ENCODE measurements around the gene CHST2.
A peak's percentile ranks its signal among the peaks of the same experiment; 100 is the strongest.
"Not testable (repeated sequence)": the region's sequence is repeated elsewhere in the genome, so short reads cannot be mapped to it uniquely, and the experiment has no call there.

CHST2 gene, protein sequence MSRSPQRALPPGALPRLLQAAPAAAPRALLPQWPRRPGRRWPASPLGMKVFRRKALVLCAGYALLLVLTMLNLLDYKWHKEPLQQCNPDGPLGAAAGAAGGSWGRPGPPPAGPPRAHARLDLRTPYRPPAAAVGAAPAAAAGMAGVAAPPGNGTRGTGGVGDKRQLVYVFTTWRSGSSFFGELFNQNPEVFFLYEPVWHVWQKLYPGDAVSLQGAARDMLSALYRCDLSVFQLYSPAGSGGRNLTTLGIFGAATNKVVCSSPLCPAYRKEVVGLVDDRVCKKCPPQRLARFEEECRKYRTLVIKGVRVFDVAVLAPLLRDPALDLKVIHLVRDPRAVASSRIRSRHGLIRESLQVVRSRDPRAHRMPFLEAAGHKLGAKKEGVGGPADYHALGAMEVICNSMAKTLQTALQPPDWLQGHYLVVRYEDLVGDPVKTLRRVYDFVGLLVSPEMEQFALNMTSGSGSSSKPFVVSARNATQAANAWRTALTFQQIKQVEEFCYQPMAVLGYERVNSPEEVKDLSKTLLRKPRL

DNA sequence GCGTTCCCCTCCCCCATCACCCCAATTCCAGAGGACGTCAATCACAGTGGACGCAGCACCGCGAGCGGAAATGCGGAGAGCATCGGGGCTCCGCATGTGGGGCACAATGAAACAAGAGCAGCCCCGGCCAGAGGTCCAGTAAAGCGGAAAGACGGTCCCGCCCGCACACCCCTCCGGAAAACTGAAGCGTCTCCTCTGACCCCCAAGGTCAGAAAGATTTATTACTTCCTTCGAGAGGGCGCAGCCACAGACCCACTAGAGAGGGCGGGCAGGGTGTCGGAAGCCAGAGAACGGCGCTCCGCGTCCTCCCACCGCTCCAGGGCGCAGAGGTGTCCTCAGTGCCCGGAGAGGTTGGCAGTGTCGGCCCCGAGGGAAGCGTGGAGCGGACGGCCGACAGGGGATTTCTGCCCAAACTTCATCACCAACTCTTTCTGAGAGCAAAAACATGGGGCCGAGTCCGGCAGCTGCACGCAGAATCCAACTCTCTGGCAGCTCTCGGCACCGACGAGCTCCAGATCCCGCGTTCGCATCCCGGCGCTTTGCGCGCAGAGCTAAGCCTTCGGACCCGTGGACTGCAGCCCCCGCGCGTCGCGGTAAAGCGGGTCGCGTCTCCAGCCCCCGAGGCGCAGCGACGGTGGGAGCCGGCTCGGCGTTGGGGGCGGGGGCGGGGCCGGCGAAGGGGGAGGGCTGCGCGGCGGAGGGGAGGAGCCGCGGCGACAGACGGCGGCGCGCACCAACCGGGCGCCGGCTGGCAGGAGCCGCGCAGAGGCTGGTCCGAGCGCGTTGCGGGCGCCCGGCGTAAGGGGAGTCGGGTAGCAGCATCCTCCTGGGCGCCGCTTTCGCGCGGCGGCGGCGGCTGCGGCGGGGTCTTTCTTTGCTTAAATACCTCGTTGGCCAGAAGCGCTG is at the start of gene CHST2:
Gene CHST2 (plus strand): TSS at position 763 of the 906 bp plus-strand sequence. CDS start 1,046 bp downstream, outside the sequence.
- DNase-seq (ENCODE audit: low read depth) = peak; percentile 77

DNA sequence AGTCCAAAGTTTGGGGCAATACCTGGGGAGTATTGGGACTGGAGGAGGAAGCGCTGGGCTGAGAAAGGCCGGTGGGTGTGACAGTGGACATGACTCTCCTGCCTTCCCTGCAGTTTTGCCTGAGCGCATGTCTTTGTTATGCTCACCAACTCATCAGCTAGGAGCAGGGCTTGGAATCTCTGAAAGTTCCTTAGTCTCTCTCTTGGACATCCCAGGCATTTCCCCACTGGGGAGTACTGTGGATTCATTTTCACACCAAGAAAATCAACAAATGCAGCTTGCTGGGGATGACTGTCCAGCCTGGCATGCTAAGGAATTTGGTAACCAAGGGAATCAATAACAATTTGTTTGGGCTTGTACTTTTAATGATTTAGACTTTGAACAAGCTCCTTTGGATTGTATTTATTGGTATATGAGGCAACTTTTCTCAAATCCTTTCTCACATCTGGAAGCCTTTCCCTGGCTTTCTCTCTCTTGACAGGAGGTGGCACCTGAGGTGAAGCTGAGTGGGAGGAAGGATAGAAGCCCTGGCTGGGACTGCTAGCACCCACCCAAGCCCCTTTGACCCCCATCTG is 48.5 kb upstream of the CHST2 start:
- DNase-seq (ENCODE audit: low read depth) = no peak

DNA sequence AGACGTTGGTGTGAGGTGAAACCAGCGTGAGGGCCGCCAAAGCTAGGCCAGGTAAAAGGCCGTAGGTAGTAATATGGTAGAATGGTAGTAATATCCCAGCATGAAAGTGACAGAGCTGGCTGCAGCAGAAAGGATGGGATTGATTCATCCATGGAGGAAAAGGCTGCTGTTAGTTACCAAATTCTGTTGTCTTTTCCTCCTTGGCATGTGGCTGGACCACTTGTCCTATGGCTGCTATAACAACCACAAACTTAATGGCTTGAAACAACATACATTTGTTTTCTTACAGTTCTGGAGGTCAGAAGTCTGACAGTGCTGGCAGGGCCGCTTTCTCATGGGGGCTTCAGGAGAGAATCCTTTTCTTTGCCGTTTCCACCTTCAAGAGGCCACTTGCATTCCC is 47.8 kb upstream of the CHST2 start:
- no peak for DNase-seq (ENCODE audit: low read depth)

DNA sequence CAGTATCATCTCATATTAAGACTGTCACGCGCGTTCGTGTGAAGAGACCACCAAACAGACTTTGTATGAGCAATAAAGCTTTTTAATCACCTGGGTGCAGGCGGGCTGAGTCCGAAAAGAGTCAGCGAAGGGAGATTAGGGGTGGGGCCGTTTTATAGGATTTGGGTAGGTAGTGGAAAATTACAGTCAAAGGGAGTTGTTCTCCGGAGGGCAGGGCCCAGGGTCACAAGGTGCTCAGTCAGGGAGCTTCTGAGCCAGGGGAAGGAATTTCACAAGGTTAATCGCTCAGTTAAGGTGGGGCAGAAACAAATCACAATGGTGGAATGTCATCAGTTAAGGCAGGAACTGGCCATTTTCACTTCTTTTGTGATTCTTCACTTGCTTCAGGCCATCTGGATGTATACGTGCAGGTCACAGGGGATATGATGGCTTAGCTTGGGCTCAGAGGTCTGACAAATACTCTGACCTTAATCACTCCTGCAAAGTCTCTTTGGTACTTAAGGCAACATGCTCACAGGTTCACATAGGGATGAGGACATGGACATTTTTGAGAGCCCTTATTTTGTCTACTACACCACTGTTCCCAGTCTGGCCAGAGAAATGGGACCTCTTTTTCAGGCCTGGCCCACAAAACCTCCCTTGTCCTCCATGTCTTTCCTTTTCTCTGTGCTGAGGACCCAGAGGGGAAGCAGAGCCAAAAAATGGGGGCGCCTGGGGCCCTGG is 47.1 kb upstream of the CHST2 start:
- not testable (repeated sequence) for DNase-seq (ENCODE audit: low read depth)

DNA sequence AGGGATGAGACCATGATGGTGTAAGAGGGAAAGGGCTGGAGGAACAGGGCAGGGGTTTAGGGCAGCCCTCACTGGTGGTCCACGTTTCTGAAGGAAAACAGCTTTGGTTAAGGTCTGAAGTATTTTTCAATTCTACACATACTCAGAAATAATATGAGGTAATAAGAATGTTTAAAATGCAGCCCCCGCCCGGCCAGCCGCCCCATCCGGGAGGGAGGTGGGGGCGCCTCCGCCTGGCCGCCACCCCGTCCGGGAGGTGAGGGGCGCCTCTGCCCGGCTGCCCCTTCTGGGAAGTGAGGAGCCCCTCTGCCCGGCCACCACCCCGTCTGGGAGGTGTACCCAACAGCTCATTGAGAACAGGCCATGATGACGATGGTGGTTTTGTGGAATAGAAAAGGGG is 46.0 kb upstream of the CHST2 start:
- DNase-seq (ENCODE audit: low read depth) = not testable (repeated sequence)

DNA sequence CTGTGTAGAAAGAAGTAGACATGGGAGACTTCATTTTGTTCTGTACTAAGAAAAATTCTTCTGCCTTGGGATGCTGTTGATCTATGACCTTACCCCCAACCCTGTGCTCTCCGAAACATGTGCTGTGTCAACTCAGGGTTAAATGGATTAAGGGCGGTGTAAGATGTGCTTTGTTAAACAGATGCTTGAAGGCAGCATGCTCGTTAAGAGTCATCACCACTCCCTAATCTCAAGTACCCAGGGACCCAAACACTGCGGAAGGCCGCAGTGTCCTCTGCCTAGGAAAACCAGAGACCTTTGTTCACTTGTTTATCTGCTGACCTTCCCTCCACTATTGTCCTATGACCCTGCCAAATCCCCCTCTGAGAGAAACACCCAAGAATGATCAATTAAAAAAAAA is 45.6 kb upstream of the CHST2 start:
- not testable (repeated sequence) for DNase-seq (ENCODE audit: low read depth)

DNA sequence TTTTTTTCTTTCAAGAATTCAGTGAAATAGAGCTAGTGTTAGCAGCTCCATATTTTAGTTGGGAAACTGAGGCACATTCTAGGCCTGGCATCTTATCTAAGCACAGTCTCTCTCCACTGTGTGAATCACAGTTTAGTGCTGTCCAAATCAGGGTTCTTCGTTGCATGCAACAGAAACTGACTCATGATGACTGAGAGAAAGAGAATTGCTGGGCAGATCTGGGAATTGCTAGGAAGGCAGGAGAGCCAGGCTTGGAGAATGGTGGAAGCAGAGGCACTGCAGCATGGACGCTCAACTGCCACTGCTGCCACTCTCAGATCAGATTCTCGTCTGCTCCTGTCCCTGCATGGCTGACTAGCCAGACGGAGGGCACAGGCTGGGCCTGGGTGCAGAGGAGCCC is 40.7 kb upstream of the CHST2 start:
- no peak for DNase-seq (ENCODE audit: low read depth)

DNA sequence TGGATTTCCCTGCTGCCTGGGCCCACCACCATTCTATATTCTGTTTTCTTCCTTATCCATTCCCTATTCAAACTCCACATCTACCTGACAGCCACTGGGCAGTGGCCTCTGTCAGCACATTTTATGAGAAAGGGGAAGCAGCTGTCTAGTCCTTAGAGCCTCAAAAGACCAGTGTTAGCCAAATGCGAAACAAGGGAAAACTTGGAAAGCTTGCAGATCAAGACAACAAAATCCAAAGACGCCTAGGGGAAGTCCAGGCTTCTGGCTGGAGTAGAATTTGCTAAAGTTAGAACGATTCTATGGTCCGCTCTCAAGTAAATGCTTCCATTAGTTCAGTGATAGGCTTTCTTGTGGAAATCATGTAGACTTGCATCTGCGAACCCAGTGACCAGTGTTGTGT is 39.4 kb upstream of the CHST2 start:
- DNase-seq (ENCODE audit: low read depth) = no peak

DNA sequence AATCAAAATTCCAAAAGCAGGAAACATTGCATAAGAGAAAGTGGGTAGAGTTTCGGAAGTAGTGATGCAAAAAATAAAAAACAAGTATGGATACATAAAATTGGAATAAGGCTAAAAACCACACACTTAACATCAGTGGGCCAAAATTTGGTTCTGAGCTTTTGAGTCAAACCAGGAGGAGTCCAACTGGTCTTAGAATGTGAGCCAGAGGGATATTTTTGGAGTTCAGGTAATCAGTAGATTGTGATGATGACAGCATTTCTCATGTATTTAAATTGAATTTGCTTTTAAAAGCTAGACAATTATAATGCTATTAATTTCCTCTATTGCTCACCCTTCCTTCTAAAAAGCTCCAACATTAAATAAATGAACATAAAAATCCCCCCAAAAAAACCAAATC is 38.2 kb upstream of the CHST2 start:
- no peak for DNase-seq (ENCODE audit: low read depth)

DNA sequence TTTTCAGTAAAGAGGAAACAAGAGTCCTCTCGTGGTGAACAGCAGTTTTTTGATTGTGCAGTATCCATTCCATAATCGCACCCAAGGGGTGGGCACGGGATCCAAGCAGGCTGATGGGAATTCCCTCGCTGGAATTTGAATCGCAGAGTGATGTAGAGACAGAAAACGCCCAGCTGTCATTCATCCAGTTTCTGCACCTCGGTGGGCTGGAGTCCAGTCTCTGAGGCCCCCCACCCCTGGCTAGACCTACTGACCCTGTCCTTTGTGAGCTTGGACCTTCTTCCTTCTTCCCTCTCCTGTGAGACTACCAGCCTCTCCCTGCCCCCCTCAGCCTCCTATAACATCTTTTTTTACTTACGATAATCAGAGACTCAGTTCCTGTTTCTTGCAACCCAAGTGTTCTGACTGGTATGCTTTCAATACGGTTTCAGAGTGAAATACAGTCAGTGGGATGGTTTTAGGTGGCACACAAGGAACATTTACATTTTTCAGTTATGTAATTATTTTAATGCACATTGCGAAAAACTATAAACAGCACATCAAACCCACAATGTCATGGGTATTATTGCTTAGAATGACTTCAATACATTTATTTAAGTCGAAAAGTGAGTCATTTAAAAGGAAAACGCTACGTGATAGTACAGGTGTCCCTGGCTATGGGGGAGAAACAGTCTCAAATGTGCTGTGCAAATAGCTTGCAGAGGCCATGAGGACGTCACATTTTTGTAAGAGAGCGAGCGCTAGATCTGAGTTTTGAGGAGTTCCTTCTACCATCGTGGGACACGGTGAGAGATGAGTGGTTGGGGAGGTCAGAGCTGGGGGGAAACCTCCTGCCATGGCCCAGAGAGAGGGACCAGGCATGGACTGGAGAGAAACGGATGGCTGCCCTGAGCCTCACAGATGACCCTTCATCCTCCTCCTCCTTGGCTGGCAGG is 37.5 kb upstream of the CHST2 start:
- no peak for DNase-seq (ENCODE audit: low read depth)

DNA sequence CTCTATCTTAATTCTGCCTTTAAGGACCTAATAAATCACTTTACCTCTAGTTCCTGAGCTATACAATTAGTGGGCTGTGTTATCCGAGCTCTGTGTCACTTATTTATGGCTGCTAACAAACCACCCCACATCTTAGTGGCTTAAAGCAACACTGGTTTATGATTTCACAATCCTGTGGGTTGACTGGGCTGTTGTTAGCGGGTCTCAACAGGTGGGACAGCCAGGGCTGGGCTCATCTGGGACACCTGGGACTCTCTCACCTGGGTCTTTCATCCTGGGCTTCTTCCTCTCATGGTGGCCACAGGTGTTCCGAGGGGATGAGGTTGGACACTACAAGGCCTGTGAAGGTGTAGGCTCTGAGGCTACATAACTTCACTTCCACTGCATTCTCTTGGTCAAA is 35.8 kb upstream of the CHST2 start:
- DNase-seq (ENCODE audit: low read depth) = no peak

DNA sequence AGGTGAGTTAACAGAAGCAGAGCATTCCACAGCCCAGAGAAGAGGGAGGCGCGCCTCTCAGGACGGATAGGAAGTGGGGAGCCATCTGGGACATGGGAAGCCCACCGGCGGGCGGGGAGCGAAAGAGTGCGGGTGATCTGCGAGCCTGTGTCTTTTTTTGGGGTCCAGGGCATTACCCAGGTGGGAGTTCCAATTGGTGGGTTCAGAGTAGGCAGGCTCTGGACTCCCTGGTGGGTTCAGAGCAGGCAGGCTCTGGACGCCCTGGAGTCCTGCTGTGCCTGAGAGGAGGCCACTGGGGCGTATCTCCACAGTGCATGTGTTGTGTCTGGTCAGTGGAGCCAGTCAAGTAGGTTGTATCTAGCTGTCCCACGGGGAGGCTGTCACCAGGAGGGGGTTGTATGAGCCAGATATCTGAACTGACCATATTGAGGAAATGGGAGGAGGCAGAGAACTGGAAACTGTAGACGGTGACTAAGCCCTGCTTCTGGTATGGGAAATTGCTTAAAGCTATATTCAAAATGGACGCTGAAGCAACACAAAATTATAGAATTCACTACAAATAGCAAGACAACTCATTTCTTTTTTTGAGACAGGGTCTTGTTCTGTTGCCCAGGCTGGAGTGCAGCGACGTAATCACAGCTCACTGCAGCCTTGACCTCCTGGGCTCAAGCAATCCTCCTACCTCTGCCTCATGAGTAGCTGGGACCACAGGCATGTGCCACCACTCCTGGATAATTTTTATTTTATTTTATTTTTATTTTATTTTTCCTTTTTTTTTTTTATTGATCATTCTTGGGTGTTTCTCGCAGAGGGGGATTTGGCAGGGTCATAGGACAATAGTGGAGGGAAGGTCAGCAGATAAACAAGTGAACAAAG is 34.5 kb upstream of the CHST2 start:
- no peak for DNase-seq (ENCODE audit: low read depth)

DNA sequence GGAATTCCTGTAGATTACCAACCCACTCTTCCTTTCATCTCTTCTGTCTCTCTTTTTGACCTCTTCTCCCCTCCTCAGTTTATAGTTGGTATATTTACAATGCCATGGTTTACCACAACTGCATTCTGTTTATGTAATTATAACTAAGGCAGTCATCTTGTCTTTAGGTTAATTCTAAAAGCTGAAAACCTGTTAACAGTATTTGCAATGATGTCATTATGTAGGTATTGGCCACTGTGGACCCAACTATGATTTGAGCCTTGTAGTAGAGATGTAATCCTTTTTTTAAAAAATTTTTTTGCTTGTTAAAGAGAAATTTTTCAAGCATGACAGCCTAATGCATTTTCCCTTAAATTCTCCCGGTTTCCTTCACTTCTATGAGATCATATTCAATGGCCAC is 30.7 kb upstream of the CHST2 start:
- DNase-seq (ENCODE audit: low read depth) = no peak

DNA sequence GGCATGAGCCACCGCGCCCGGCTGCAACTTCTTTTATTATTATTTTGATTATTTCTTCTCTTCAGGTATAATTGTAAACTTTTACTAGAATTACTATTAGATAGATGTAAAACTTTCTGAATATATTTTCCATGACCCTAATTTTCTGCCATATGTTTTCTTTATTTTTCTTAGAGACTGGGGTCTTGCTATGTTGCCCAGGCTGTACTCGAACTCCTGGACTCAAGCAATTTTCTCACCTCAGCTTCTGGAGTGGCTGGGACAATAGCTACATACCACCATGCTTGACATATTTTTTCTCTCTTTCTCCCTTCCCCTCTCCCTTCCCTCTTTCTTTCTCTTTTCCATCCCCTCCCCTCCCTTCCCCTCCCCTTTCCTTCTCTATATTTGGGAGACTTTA is 29.6 kb upstream of the CHST2 start:
- DNase-seq (ENCODE audit: low read depth) = no peak

DNA sequence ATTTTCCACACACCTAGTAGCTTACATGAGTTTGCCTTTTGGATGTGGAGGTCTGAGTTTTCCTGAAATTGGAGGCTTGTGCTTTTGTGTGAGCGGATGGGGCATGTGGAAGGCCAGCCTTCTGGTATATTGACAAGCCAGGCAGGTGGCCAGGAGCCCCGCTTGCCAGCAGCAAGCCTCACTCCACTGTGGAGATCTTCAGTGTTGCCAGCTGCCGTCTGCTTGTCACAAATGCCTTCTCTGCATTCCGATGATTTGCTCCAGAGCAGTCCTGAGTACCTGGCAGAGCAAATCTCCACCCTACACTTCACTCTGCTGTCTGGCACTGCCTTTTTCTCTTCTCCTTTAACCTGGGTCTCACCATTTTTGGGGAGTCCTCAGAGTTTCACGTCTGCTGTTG is 29.1 kb upstream of the CHST2 start:
- DNase-seq (ENCODE audit: low read depth) = no peak

DNA sequence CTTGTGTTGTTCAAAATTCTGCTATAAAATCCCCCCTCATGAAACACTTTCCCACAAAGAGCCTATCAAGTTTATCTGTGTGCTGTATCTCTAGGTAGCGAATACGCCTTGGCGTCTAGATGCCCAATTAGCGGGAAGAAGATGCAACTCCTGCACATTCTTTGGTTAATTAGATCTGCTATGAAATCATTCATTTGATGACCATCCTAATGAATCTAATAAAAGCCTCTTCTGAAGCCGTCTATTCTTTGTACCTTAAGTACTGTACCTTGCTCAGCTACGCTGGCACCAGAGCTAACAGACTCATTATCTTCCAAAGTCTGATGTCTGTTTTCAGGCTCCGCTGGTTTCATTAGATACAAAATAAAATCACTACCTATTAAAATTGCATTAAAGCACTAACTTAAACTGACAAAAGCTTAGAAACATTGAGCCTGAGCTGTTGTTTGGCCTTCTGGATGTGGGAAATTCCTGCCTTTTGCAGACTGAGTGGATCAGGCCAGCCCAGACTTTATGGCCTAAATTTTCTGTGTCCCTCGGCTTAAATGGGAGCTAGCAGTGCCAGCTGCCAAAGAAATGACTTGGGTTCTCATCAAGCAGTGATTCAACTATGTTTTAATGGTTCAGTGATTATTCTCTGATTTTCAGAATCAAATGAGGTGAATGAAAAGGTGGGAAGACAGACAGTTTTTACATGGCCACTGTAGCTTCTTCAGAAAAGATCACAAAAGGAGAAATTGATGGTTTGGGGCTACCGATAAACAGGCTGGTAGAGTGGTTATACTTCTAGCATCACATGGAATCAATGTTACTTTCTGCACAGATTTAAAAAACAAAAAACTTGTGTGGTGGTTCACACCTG is 28.4 kb upstream of the CHST2 start:
- no peak for DNase-seq (ENCODE audit: low read depth)

DNA sequence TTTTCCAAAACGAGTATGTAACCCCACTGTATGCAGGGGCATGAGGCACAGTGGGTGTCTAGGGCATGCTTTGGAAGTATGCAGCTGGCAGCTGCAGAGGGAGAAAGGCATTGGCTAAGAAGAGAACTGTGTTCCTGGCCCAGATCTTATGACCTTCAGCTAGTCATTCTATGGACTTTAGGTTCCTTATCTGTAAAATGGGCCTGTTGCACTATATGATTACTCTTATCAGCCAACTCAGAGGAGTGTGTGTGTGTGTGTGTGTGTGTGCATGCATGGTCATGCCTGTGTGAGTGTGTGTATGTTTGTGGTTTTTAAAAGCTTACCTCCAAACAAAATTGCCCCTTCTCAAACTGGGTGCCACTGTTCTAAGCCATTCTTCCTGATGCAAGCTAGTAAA is 27.4 kb upstream of the CHST2 start:
- DNase-seq (ENCODE audit: low read depth) = no peak

DNA sequence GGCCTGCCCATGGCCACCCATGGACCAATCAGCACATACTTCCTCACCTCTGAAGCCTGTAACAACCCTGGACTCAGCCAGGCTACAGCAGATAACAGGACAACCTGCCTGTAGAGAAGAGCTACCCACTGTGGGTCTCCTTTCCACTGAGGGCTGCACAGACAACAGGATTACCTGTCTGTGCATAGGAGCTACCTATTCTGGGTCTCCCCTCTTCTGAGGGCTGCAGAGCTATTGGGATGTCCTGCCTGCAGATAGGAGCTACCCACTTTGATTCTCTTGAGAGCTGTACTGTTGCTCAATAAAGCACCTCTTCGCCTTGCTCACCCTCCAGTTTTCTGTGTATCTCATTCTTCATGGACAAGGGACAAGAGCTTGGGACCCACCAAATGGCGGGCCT is 23.8 kb upstream of the CHST2 start:
- DNase-seq (ENCODE audit: low read depth) = no peak

All from activated T-cell treated with anti-CD3 and anti-CD28 coated beads for 48 hours (primary cell).